Stomach (tissue), 4 donors: ENCODE data around the gene CYP2J2.

Experiments used
- CTCF ChIP-seq, 7 experiments: fragments of 450-650 bp in 4 of 7; fragments of 200-600 bp in 3 of 7; sonication (generic) in 3 of 7; IDR thresholded peaks; one replicate each; pipeline ENCODE4 v1.5.1; 2016 to 2019; ENCODE audit warnings: antibody characterized with exemption in 7 of 7, control low read depth in 2 of 7, mild to moderate bottlenecking in 1 of 7
- EP300 ChIP-seq: sonication (generic); formaldehyde crosslinking; IDR thresholded peaks from one replicate; pipeline ENCODE4 v1.6.1; 2017; ENCODE audit warnings: antibody characterized with exemption

- no peak for TF ChIP-seq CTCF (IDR thresholded peaks at IDR 0.05)
- TF ChIP-seq EP300 = no peak
Measured at GRCh38 chr1:59852117-59852516, 74.5 kb downstream of the CYP2J2 start.
